Measurements from ENCODE around the gene EDC3.

EDC3 gene

GRCh38 chr15:74722591-74722990 lies 26.8 kb upstream of the EDC3 start:
- Histone ChIP-seq H3K9me3 (no peaks in the 10 kb centered on the region), H3K36me3 (no peaks in the 10 kb centered on the region), H3K4me3 (ENCODE audit: low read depth in 1 of 2, low read length in 1 of 2) (no peak overlapping the region), H3K27ac (no peak overlapping the region), H3K27me3 (peaks cover 58% of the 10 kb centered on the region), H3K4me1 (ENCODE audit: control insufficient read depth in 1 of 2, insufficient read depth in 1 of 2, low read depth in 1 of 2, low read length in 1 of 2) (peaks cover 14% of the 10 kb centered on the region in 2 experiments)
- TF ChIP-seq CTCF (IDR thresholded peaks at IDR 0.05) = no peak

- H3K4me1 ChIP-seq (ENCODE audit: control insufficient read depth in 1 of 2, insufficient read depth in 1 of 2, low read depth in 1 of 2, low read length in 1 of 2) = peaks cover 20 to 26% of the 10 kb centered on the region in 2 experiments
- H3K36me3 ChIP-seq = no peaks in the 10 kb centered on the region
- no peaks in the 10 kb centered on the region for H3K9me3 ChIP-seq
- H3K27ac ChIP-seq = peak overlapping the region; percentile 47
- TF ChIP-seq CTCF (IDR thresholded peaks at IDR 0.05) = no peak
- no peaks in the 10 kb centered on the region for H3K27me3 ChIP-seq
- no peak overlapping the region for H3K4me3 ChIP-seq (ENCODE audit: low read depth in 1 of 2, low read length in 1 of 2)
Observed at GRCh38 chr15:74716651-74717050, 20.8 kb upstream of the EDC3 start.

GRCh38 chr15:74712311-74712710 lies 16.5 kb upstream of the EDC3 start:
- no peaks in the 10 kb centered on the region for H3K27me3 ChIP-seq

GRCh38 chr15:74710319-74711094 lies 14.7 kb upstream of the EDC3 start:
- H3K27me3 ChIP-seq = peaks cover 9% of the 10 kb centered on the region
- H3K36me3 ChIP-seq = no peaks in the 10 kb centered on the region
- H3K9me3 ChIP-seq = no peaks in the 10 kb centered on the region
- no peak for TF ChIP-seq CTCF (IDR thresholded peaks at IDR 0.05)
- H3K4me1 ChIP-seq (ENCODE audit: control insufficient read depth in 1 of 2, insufficient read depth in 1 of 2, low read depth in 1 of 2, low read length in 1 of 2) = peaks cover 40 to 45% of the 10 kb centered on the region in 2 experiments
- peak overlapping the region; percentile 23 to 27 for H3K4me3 ChIP-seq (ENCODE audit: low read depth in 1 of 2, low read length in 1 of 2)
- peak overlapping the region; percentile 80 for H3K27ac ChIP-seq

More at GRCh38 chr15:74712311-74712710, 16.5 kb upstream of the EDC3 start:
- peak overlapping the region; percentile 35 for H3K27ac ChIP-seq
- no peaks in the 10 kb centered on the region for H3K36me3 ChIP-seq
- no peak for TF ChIP-seq CTCF (IDR thresholded peaks at IDR 0.05)
- no peak overlapping the region for H3K4me3 ChIP-seq (ENCODE audit: low read depth in 1 of 2, low read length in 1 of 2)
- H3K4me1 ChIP-seq (ENCODE audit: control insufficient read depth in 1 of 2, insufficient read depth in 1 of 2, low read depth in 1 of 2, low read length in 1 of 2) = peaks cover 48 to 58% of the 10 kb centered on the region in 2 experiments
- H3K9me3 ChIP-seq = no peaks in the 10 kb centered on the region

GRCh38 chr15:74709892-74710291 lies 14.1 kb upstream of the EDC3 start:
- no peak for TF ChIP-seq CTCF (IDR thresholded peaks at IDR 0.05)
- Histone ChIP-seq H3K9me3 (no peaks in the 10 kb centered on the region), H3K36me3 (no peaks in the 10 kb centered on the region), H3K27ac (peak overlapping the region; percentile 80), H3K27me3 (peaks cover 14% of the 10 kb centered on the region), H3K4me1 (ENCODE audit: control insufficient read depth in 1 of 2, insufficient read depth in 1 of 2, low read depth in 1 of 2, low read length in 1 of 2) (peaks cover 40 to 45% of the 10 kb centered on the region in 2 experiments), H3K4me3 (ENCODE audit: low read depth in 1 of 2, low read length in 1 of 2) (peak overlapping the region; percentile 23 to 27)
